GM19397 (cell line): ENCODE data around the gene DHRS13.
A peak's percentile ranks its signal among the peaks of the same experiment; 100 is the strongest.
"Not testable (repeated sequence)": the region's sequence is repeated elsewhere in the genome, so short reads cannot be mapped to it uniquely, and the experiment has no call there.

Experiments used
- ATAC-seq: cut with Tn5 transposase; IDR thresholded peaks from one replicate; pipeline ENCODE4 v1.9.1; 2021; ENCODE audit warnings: mild to moderate bottlenecking, moderate library complexity; ENCODE audit not compliant: unreplicated experiment

The DHRS13 gene

DNA sequence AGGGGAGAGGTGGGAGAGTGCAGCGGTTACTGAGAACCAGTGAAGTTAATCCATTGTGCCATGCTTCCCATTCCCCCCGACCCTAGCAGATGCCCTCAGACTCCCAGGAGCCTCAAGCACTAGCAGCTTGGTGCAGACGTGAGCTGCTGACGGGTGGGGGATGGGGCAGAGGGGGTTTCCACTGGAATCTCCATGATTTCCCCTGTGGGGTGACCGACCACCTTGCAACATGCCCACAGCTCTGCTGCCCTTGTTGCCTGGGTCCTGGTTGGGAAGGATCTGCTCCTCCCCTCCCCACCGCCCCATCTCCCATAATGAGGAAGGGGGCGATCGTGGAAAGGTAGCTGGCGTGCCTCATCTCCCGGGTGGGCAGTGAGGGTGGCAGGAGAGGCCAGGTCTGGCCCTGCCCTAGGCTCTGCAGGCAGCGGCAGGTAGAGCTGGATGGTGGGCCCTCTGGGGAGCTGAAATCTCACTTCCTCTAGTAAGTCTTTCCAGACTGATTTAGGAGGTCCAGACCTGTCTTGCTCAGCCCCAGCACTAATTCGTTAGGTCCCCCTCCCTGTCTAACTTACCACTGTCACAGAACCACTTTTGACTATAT lies 14.9 kb downstream of the DHRS13 start:
- ATAC-seq: no peak

DNA sequence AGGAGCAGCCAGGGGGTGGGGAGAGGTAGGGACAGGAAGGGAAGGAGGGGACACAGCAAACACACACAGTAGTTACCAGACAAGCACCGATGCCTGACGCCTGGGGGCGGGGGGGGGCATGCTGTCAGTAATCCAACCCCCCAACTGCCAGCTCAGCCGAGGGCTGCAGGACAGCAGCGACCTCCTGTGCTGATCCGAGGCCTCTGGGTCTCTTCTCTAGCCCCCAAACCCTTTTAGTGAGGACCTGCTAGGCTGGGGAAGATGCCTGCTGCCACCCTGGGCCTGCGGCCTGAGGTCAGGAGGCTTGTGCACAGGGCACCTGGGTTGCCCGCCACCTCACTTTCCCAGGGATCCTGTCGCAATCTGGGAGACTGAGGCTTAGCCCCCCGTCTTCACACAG lies 16.9 kb downstream of the DHRS13 start:
- ATAC-seq: no peak

DNA sequence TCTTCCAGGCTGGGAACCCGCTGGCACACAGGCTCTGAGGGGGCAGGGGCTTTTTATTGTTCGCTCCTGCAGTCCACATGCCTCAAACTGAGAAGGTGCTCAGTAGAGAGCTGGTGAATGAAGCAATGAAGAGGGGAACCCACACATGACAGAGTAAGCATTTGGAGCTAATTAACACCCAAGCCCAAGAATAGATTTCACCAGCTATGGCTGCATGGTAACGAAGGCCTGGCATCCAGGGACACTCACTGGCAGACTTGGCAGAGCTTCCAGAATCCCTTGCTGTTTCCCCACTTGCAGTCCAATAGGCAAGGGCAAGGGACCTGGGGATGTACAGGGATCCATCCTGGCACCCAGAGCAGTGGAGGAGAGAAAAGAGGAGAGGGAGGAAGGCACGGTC lies 17.5 kb downstream of the DHRS13 start:
- ATAC-seq: no peak

DNA sequence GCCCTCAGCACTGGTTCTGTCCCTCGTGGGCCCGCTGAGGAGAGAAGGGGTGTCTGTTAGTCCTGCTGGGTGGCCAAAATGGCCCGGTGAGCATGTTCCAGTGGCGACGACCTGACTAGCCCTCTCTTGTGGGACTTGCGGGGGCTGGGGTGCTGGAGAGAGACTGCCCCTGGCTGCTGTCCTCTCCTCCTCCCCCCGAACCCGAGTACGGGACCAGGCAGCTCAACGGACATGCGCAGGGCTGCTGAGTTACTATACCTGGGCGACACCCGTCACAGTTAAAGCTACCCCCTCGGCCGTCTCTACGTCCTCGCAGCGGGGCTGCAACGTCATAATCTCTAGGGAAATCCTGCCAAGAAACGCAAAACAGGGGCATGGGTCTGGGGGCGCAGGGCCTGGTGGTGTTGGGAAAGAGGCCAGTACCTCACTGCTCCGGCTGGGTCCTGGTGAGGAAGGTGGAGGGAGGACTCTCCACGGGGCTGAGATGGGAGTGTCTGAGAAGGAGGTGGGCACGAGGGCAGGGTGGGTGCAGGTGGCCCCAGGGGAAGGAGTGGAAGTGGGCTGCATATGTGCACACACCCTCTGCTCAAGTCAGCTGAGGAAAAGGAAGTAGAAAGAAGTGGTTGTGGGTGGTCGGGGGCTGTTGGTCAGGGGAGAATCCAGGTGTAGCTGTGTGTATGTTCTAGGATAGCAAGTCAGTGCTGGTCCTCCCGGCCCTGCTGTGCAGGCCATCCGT lies 18.7 kb downstream of the DHRS13 start:
- no peak for ATAC-seq

DNA sequence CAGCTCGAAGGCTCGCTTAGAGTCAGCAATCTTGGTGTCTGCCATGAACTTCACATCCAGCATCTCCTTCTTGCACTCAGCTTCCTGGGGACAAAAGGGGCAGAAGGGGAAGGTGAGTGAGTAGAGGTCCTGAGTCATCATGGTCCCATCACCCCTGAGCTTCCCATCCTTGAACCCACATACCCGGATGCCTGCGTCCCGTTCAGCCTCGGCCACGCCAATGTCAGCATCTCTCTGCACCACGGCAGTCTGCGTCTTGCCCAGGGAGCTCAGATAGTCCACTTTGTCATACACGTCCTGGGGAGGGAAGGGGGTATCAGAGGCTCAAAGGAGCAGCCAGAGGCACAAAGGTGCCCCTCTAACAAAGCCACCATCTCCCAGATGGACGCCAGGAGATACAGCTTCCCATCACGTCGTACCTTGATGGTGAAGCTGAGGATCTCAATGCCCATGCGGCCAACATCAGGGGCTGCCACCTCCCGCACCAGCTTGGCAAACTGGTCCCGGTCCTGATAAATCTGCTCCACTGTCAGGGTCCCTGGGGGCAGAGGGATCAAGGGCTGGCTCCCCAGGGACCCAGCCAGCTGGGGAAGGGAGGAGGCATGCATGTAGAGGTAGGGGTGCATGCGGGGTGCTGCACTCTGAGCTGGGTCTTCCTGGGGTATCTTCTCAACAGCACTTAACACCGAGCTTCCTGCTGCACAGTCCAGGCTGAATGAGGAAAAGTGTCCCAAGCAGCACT lies 20.6 kb downstream of the DHRS13 start:
- ATAC-seq: no peak

DNA sequence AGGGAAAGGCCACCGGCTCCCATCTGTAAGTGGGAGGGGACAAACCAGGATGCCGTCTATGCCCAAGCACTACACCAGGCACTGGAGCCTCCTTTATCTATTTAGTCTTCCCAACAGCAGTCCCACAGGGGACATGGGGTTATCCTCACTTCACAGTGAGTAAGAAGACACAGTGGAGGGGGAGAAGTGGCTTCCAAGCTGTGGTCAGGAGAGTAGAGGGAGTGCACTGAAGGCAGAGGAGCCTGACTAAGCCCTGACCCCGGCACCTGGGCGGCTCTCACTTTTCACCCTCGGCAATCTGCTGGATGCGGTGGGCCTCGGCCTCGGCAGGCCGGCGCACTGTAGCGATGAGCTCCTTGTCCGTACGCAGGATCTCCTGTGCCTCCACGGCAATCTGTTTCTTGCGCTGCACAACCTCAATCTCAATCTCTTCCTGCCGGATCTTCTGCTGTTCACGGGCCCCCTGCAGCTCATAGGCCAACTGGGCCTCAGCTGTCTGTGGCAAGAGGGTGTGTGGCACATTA lies 21.3 kb downstream of the DHRS13 start:
- no peak for ATAC-seq

GRCh38 chr17:28880572-28880945 lies 22.3 kb downstream of the DHRS13 start:
- no peak for ATAC-seq

DNA sequence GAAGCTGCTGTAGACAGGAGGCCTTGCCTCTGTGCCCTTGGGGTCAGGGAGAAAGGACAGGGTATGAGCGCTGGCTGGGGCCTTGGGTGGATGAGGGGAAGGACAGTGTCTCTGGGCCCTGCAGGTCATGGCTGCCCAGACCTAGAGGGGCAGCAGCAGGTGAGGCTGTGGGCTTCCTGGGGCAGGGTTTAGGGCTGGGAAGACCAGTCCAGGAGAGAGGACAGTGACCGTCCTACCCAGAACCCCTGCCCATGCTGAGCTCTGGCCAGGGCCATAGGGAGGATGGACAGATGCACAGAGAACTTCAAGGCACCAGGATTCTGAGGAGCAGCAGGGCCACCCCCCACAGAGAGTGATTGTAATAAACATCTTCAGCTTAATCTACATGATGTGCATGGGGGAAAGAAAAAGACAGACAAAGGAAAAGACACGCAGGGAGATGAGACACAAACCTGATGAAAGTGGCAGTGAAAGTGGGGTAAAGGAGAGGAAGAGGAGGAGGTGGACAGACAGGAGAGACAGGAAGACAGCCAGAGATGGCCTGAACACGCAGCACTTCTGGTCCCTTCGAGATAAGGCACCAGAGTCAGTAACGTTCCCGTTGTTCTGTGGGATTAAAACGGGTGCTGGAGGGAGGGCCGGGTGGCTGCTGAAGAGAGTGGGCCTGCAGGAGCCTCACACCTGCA lies 22.9 kb downstream of the DHRS13 start:
- ATAC-seq: no peak

DNA sequence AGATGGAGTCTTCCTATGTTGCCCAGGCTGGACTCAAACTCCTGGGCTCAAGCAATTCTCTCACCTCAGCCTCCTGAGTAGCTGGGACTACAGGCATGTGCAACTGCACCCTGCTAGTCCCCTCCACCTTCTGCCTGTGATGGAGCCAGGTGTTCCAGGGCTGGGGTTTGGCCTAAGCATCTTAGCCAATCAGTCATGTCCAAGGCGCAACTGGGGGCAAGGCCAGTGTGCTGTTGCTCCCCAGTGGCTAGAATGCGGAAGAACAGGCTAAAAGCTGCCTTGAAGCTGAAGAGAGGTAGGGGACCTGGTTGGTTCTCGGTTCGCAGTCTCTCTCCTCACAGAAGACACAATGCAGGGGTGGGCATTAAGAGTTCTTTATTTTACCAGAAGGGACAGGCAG lies 23.9 kb downstream of the DHRS13 start:
- ATAC-seq: no peak

- no peak for ATAC-seq
Measured at GRCh38 chr17:28878158-28878910, 24.5 kb downstream of the DHRS13 start.

GRCh38 chr17:28877150-28877711 lies 25.6 kb downstream of the DHRS13 start:
- not testable (repeated sequence) for ATAC-seq

DNA sequence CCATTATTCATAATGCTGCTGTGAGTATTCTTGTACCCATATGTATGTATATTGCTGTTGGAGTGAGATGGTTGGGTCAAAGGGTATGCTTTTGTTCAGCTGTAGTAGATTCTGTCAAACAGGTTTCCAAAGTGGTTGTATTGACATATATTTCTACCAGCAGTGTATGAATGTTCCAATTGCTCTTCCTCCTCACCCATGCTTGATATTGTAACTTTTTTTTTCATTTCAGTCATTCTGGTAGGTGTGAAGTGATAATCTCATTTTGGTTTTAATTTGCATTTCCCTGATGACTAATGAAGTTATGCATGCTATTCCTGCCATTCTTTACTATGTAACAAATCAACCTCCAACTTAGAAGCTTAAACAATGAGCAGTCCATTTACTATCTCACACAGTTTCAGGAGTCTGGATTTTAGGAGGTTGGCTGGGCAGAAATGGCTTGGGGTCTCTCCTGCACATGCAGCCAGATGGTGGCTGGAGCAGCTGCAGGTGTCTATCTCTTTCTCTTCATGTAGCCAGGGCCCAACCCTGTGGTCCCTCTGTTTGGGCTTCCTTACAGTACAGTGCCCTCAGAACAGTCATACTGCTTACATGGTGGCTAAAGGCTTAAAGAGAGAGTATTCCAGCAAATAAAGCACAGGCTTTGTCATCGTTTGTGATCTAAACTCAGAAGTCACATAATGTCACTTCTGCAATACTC lies 26.9 kb downstream of the DHRS13 start:
- no peak for ATAC-seq

DNA sequence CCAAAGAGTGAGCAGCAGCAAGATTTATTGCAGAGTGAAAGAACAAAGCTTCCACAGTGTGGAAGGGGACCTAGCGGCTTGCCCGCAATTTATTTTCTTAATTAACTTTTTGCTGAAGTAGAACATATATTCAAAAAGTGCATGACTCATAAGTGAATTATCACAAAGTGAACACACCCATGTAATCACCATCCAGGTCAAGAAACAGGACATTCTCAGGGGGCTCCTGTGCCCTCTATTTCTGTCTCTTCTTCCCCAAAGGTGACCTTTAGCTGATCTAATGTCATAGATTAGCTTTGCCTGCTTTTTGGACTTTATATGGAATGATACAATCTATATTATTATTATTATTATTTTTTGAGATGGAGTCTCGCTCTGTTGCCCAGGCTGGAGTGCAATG lies 28.1 kb downstream of the DHRS13 start:
- no peak for ATAC-seq

GRCh38 chr17:28873839-28874238 lies 29.0 kb downstream of the DHRS13 start:
- ATAC-seq: no peak

- ATAC-seq: peak; percentile 89
Measured at GRCh38 chr17:28871056-28871579, 31.8 kb downstream of the DHRS13 start.

DNA sequence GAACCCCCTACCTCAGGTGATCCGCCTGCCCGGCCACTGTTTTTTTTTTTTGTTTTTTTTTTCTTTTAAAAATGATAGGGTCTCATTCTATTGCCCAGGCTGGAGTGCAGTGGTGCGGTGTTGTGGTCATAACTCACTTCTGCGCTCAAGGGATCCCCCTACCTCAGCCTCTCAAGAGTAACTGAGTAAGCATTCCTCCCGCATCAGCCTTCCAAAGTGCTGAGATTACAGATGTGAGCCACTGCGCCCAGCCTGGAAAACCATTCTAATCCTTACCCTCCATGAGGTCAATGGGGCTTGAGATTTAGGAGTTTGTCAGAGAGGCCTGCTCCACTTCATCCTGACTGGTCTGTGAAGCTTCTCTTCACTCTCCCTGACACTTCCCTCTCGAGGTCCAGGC lies 35.6 kb downstream of the DHRS13 start:
- ATAC-seq: no peak

DNA sequence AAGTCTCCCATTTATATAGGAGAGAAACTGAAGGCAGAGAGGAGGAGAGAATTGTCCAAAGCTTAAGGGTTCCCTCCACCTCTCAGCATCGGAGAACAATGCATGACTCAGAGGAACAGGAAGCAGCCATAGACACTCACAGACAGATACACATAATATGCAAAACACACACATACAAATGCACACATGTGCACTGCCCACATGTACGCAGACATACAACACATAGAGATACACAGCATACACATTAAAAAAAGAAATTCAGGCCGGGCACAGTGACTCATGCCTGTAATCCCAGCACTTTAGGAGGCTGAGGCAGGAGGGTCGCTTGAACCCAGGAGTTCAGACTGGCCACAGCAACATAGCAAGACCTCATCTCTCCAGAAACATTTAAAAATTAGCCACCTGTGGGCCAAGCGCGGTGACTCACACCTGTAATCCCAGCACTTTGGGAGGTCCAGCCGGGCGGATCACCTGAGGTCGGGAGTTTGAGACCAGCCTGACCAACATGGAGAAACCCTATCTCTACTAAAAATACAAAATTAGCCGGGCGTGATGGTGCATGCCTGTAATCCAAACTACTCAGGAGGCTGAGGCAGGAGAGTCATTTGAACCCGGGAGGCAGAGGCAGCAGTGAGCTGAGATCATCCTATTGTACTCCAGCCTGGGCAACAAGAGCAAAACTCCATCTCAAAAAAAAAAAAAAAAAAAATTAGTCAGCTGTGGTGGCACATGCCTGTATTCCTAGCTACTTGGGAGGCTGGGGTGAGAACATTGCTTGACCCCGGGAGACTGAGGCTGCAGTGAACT lies 36.7 kb downstream of the DHRS13 start:
- ATAC-seq: peak; percentile 71

- no peak for ATAC-seq
Measured at GRCh38 chr17:28864991-28865849, 37.7 kb downstream of the DHRS13 start.
